GM23248 (cell line): ENCODE data around the gene SNRNP40. TPM values are rescaled to one million over a fixed set of nuclear protein-coding genes. Genes with fewer than 3 reads are reported as not detected.

Source experiments
- DNase-seq: peaks from one replicate; pipeline ENCODE4 v3.0.0-alpha.2; 2015
- H2AFZ ChIP-seq: fragments of 200-600 bp; sonication (generic); 2 replicates; pipeline ENCODE4 v1.6.1; 2016; ENCODE audit warnings: antibody characterized with exemption
- H3F3A ChIP-seq: fragments of 200-600 bp; sonication (generic); 2 replicates; pipeline ENCODE4 v1.6.1; 2016; ENCODE audit warnings: mild to moderate bottlenecking, antibody characterized with exemption, mixed run types; ENCODE audit not compliant: insufficient read depth
- H3K27ac ChIP-seq: fragments of 200-600 bp; sonication (generic); 2 replicates; pipeline ENCODE4 v1.5.1; 2016; ENCODE audit warnings: mild to moderate bottlenecking
- H3K27me3 ChIP-seq: fragments of 200-600 bp; sonication (generic); replicated peaks from 2 replicates; pipeline ENCODE4 v1.6.1; 2016; ENCODE audit warnings: mild to moderate bottlenecking; ENCODE audit not compliant: insufficient read depth
- H3K36me3 ChIP-seq: fragments of 200-600 bp; sonication (generic); 2 replicates; pipeline ENCODE4 v1.6.1; 2016; ENCODE audit warnings: low read depth, mild to moderate bottlenecking
- H3K4me1 ChIP-seq: fragments of 200-600 bp; sonication (generic); 2 replicates; pipeline ENCODE4 v1.6.1; 2016; ENCODE audit warnings: mild to moderate bottlenecking; ENCODE audit not compliant: insufficient read depth
- H3K4me2 ChIP-seq: fragments of 200-600 bp; sonication (generic); one replicate; pipeline ENCODE4 v1.6.1; 2016; ENCODE audit warnings: mild to moderate bottlenecking; ENCODE audit not compliant: unreplicated experiment
- H3K4me3 ChIP-seq: fragments of 200-600 bp; sonication (generic); 2 replicates; pipeline ENCODE4 v1.5.1; 2016; ENCODE audit warnings: mild to moderate bottlenecking
- H3K79me2 ChIP-seq: fragments of 200-600 bp; sonication (generic); 2 replicates; pipeline ENCODE4 v1.6.1; 2016; ENCODE audit warnings: mild to moderate bottlenecking; ENCODE audit not compliant: insufficient read depth
- H3K9ac ChIP-seq: fragments of 200-600 bp; sonication (generic); 2 replicates; pipeline ENCODE4 v1.6.1; 2016; ENCODE audit warnings: mild to moderate bottlenecking
- H3K9me2 ChIP-seq: fragments of 200-600 bp; sonication (generic); 2 replicates; pipeline ENCODE4 v1.6.1; 2016; ENCODE audit warnings: mixed run types, mild to moderate bottlenecking, moderate library complexity; ENCODE audit not compliant: insufficient read depth
- H3K9me3 ChIP-seq: fragments of 200-600 bp; sonication (generic); one replicate; pipeline ENCODE4 v1.6.1; 2017; ENCODE audit warnings: low read depth
- H4K20me1 ChIP-seq: fragments of 200-600 bp; sonication (generic); 2 replicates; pipeline ENCODE4 v1.6.0; 2016; ENCODE audit not compliant: insufficient read depth
- EZH2 ChIP-seq: fragments of 200-600 bp; sonication (generic); IDR thresholded peaks from 2 replicates; pipeline ENCODE4 v1.6.1; 2018; ENCODE audit warnings: antibody characterized with exemption, mild to moderate bottlenecking; ENCODE audit not compliant: insufficient read depth, poor library complexity, severe bottlenecking
- EZH2phosphoT487 ChIP-seq: fragments of 200-600 bp; sonication (generic); IDR thresholded peaks from 2 replicates; pipeline ENCODE4 v1.6.1; 2018; ENCODE audit warnings: antibody characterized with exemption, moderate library complexity, mild to moderate bottlenecking, low read depth; ENCODE audit not compliant: insufficient read depth
- WGBS, 2 experiments: methylation state at CpG; one replicate each; pipeline ENCODE4 v1.1.6; 2015 to 2017; ENCODE audit warnings: low lambda C conversion rate in 2 of 2, low coverage in 1 of 2; ENCODE audit errors: missing lambda C conversion rate in 2 of 2; 5-methylcytosine and 5-hydroxymethylcytosine counted together
- in situ Hi-C: fragments of 300-500 bp; cut with MboI; formaldehyde crosslinking; loops from 2 replicates; pipeline ENCODE4 v1.15.0; 2020
- polyA plus RNA-seq: library from polyadenylated mRNA; unstranded; fragments of >200 nt; fragmentation: Nextera tagmentation; extraction: Ambion mirVana; gene quantifications from 2 replicates; pipeline ENCODE4 v1.2.1, GENCODE V29; 2016
- total RNA-seq: library from RNA; depleted of rRNA; stranded (reverse); fragments of >200 nt; shearing (Covaris generic); gene quantifications from 2 replicates; pipeline ENCODE4 v1.2.3, GENCODE V29; 2014

Gene SNRNP40
- total and polyA plus RNA-seq, 2 experiments from 2014 or later: 51.5 to 57.6 TPM

DNA sequence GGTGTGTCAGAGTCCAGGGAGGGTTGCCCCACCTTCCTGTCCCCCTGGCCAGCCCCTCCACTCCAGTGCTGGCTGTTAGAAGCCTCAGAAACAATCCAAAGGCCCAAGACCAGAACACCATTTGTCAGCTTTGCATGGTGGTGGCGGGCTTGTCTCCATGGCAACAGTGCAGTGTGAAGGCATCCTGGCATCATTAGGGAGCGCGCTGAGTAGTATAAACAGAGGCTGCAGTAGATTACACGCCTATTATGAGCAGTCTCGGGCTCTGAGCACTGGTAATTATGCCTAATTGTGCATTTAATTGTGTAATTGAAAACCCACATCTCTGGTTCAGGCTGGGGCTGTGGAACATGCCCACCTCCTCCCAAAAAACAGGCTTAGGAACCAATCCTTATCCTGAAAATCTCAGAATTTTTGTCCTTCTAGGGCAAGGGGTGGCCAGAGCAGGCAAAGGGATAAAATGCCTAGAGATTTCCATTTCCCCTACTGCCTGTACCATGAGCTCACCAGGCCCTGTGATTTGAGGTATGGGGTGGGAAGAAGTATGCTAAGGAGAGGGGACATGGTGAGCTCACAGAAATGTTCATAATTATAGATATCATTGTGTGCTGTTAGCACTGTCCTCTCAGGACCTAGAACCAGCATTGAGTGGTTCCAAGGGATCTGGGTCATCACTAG lies 68.6 kb downstream of the SNRNP40 start:
- Histone ChIP-seq H3K9ac (no peak overlapping the region), H3F3A (no peaks in the 10 kb centered on the region), H3K4me1 (no peaks in the 10 kb centered on the region), H3K4me3 (no peak overlapping the region), H3K9me2 (no peaks in the 10 kb centered on the region), H4K20me1 (no peaks in the 10 kb centered on the region), H2AFZ (no peak overlapping the region), H3K27me3 (peaks cover 12% of the 10 kb centered on the region; the same call in 1 of the 2 replicates), H3K36me3 (no peaks in the 10 kb centered on the region), H3K27ac (no peak overlapping the region), H3K9me3 (no peaks in the 10 kb centered on the region), H3K79me2 (no peaks in the 10 kb centered on the region), H3K4me2 (no peak overlapping the region)
- TF ChIP-seq EZH2phosphoT487: no peak
- TF ChIP-seq EZH2: no peak
- WGBS, 2 experiments: 53 to 56% methylated on average over 5 of the region's 5 CpGs
- no peak for DNase-seq
- in situ Hi-C loops: no loop called here

DNA sequence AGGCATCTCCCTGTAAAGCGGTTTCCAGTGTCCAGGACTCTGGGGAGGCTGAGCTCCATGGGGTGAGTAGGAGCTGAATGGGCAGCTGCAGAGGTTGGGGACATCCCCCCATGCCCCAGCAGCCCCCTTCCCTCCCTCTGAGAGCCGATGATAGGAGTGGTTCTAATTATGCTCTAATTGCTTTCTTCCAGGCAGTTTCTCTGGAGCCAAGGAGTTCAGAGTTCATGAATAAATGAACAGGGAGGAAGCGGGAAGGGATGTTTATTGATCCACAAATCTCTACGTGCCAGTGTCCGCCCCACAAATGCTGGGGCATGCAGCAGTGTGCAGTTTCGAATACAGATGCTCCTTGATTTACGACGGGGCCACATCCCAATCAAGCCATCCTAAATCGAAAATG lies 72.5 kb downstream of the SNRNP40 start:
- no peak for DNase-seq
- no peak overlapping the region for H2AFZ ChIP-seq
- 25 to 26% methylated on average over 9 of the region's 9 CpGs for WGBS, 2 experiments

GRCh38 chr1:31222176-31222575 lies 74.4 kb downstream of the SNRNP40 start:
- Histone ChIP-seq H2AFZ (no peak overlapping the region), H3K27me3 (peaks cover 5% of the 10 kb centered on the region; the same call in 1 of the 2 replicates), H4K20me1 (no peaks in the 10 kb centered on the region), H3K36me3 (no peaks in the 10 kb centered on the region), H3K4me2 (no peak overlapping the region), H3K4me1 (no peaks in the 10 kb centered on the region), H3K9ac (no peak overlapping the region), H3K9me3 (no peaks in the 10 kb centered on the region), H3F3A (no peaks in the 10 kb centered on the region), H3K9me2 (no peaks in the 10 kb centered on the region), H3K27ac (no peak overlapping the region), H3K4me3 (no peak overlapping the region), H3K79me2 (no peaks in the 10 kb centered on the region)
- no peak for TF ChIP-seq EZH2
- no peak for TF ChIP-seq EZH2phosphoT487
- DNase-seq: no peak
- WGBS, 2 experiments: 48 to 57% methylated on average over 3 of the region's 3 CpGs
- in situ Hi-C loops: no loop called here

More for the DNA sequence above, 72.5 kb downstream of the SNRNP40 start:
- H3K27ac ChIP-seq: no peak overlapping the region
- H3K4me2 ChIP-seq: no peak overlapping the region
- H3K79me2 ChIP-seq: no peaks in the 10 kb centered on the region
- H3K9me2 ChIP-seq: no peaks in the 10 kb centered on the region
- no peak overlapping the region for H3K4me3 ChIP-seq
- H3F3A ChIP-seq: no peaks in the 10 kb centered on the region
- H3K36me3 ChIP-seq: no peaks in the 10 kb centered on the region
- TF ChIP-seq EZH2phosphoT487: no peak
- no peak for TF ChIP-seq EZH2
- no peak overlapping the region for H3K9ac ChIP-seq
- H3K9me3 ChIP-seq: no peaks in the 10 kb centered on the region
- no peaks in the 10 kb centered on the region for H4K20me1 ChIP-seq
- in situ Hi-C loops: no loop called here
- H3K4me1 ChIP-seq: no peaks in the 10 kb centered on the region
- H3K27me3 ChIP-seq: peaks cover 5% of the 10 kb centered on the region; the same call in 1 of the 2 replicates

DNA sequence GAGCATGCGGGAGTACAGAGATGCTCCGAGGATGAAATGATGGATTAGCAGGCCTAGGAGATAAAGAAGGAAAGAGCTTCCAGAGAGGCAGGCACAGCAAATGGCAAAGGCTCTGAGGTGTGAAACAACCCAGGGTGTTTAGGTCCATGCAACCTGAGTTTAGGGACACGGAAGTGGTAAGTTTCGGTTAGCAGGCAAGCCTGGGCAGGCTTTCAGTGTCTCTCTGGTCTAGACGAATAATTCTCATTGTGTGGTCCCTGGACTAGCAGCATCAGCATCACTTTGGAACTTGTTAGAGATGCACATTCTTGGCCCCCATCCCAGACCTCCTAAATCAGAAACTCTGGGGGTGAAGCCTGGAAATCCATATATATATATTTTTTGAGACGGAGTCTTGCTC lies 75.5 kb downstream of the SNRNP40 start:
- Histone ChIP-seq H3K36me3 (no peaks in the 10 kb centered on the region), H3K9ac (no peak overlapping the region), H3K27me3 (peaks cover 5% of the 10 kb centered on the region; the same call in 1 of the 2 replicates), H3K4me2 (no peak overlapping the region), H3K79me2 (no peaks in the 10 kb centered on the region), H3K4me1 (no peaks in the 10 kb centered on the region), H3K9me3 (no peaks in the 10 kb centered on the region), H3K9me2 (no peaks in the 10 kb centered on the region), H3F3A (no peaks in the 10 kb centered on the region), H2AFZ (no peak overlapping the region), H3K27ac (no peak overlapping the region), H3K4me3 (no peak overlapping the region), H4K20me1 (no peaks in the 10 kb centered on the region)
- TF ChIP-seq EZH2: no peak
- TF ChIP-seq EZH2phosphoT487: no peak
- no peak for DNase-seq
- WGBS, 2 experiments: 64 to 73% methylated on average over 6 of the region's 6 CpGs
- in situ Hi-C loops: no loop called here

GRCh38 chr1:31219489-31219888 lies 77.1 kb downstream of the SNRNP40 start:
- Histone ChIP-seq H3F3A (no peaks in the 10 kb centered on the region), H3K4me2 (no peak overlapping the region), H4K20me1 (no peaks in the 10 kb centered on the region), H3K9ac (no peak overlapping the region), H3K36me3 (no peaks in the 10 kb centered on the region), H3K4me1 (no peaks in the 10 kb centered on the region), H3K9me3 (no peaks in the 10 kb centered on the region), H3K27ac (no peak overlapping the region), H3K4me3 (no peak overlapping the region), H3K27me3 (peaks cover 4% of the 10 kb centered on the region), H3K79me2 (no peaks in the 10 kb centered on the region), H3K9me2 (no peaks in the 10 kb centered on the region), H2AFZ (no peak overlapping the region)
- WGBS, 2 experiments: 69 to 71% methylated on average over 6 of the region's 6 CpGs
- in situ Hi-C loops: no loop called here
- TF ChIP-seq EZH2 (no peak), EZH2phosphoT487 (no peak)
- DNase-seq: no peak
